ENCODE results near the gene HAUS5.

GRCh38 chr19:35633727-35634440 is 21.3 kb downstream of the HAUS5 start:
- TF ChIP-seq CTCF (IDR thresholded peaks at IDR 0.05), result no peak
- TF ChIP-seq EZH2 (IDR thresholded peaks at IDR 0.05), result no peak
